LHCN-M2 (cell line): ENCODE data around the gene BEND6. TPM values are rescaled to one million over a fixed set of nuclear protein-coding genes. Genes with fewer than 3 reads are reported as not detected.
"Not testable (repeated sequence)": the region's sequence is repeated elsewhere in the genome, so short reads cannot be mapped to it uniquely, and the experiment has no call there.

Experiments used
- DNase-seq: peaks from one replicate; pipeline ENCODE4 v3.0.0-alpha.2; 2012; ENCODE audit warnings: low read depth
- total RNA-seq: library from RNA; depleted of rRNA; stranded (reverse); fragments of >200 nt; gene quantifications from 2 replicates; pipeline ENCODE4 v1.2.3, GENCODE V29; 2014

BEND6 gene
- total RNA-seq, 1 experiment from 2014 or later: 14.1 TPM

GRCh38 chr6:57027301-57027700, 72.4 kb downstream of the BEND6 start:
- DNase-seq: no peak

- no peak for DNase-seq
Observed at GRCh38 chr6:57029213-57029612, 74.3 kb downstream of the BEND6 start.

- DNase-seq: no peak
Observed at GRCh38 chr6:57033228-57033627, 78.3 kb downstream of the BEND6 start.

GRCh38 chr6:57035549-57035948, 80.6 kb downstream of the BEND6 start:
- no peak for DNase-seq

GRCh38 chr6:57038906-57039305, 84.0 kb downstream of the BEND6 start:
- no peak for DNase-seq

- peak; percentile 7 for DNase-seq
Observed at GRCh38 chr6:57040011-57040410, 85.1 kb downstream of the BEND6 start.

- DNase-seq: not testable (repeated sequence)
Observed at GRCh38 chr6:57044061-57044460, 89.2 kb downstream of the BEND6 start.

- no peak for DNase-seq
Observed at GRCh38 chr6:57044568-57044967, 89.7 kb downstream of the BEND6 start.

- DNase-seq: peak; percentile 91
Observed at GRCh38 chr6:57046332-57047256, 91.7 kb downstream of the BEND6 start, which contains the start of gene KIAA1586. TSS of gene KIAA1586 (plus strand) at chr6:57046693. CDS start at chr6:57046756, 63 bp downstream.

- not testable (repeated sequence) for DNase-seq
Observed at GRCh38 chr6:57047257-57047585, 92.3 kb downstream of the BEND6 start.

GRCh38 chr6:57047859-57048258, 93.0 kb downstream of the BEND6 start:
- not testable (repeated sequence) for DNase-seq

GRCh38 chr6:57048577-57048976, 93.7 kb downstream of the BEND6 start:
- DNase-seq: peak; percentile 19

- no peak for DNase-seq
Observed at GRCh38 chr6:57063847-57064246, 108.9 kb downstream of the BEND6 start.

GRCh38 chr6:57064809-57065208, 109.9 kb downstream of the BEND6 start:
- no peak for DNase-seq

- DNase-seq: no peak
Observed at GRCh38 chr6:57068061-57068460, 113.2 kb downstream of the BEND6 start.

- no peak for DNase-seq
Observed at GRCh38 chr6:57069228-57069627, 114.3 kb downstream of the BEND6 start.

GRCh38 chr6:57069920-57070331, 115.0 kb downstream of the BEND6 start:
- DNase-seq: no peak

GRCh38 chr6:57072108-57072507, 117.2 kb downstream of the BEND6 start:
- peak; percentile 17 for DNase-seq

- no peak for DNase-seq
Observed at GRCh38 chr6:57074383-57074782, 119.5 kb downstream of the BEND6 start.

- no peak for DNase-seq
Observed at GRCh38 chr6:57075092-57075491, 120.2 kb downstream of the BEND6 start.
